Posterior cingulate gyrus (tissue), 11 donors: ENCODE results near the gene CLDN7.
A peak's percentile ranks its signal among the peaks of the same experiment; 100 is the strongest.

Experiments
- DNase-seq, 10 donors: peaks; one replicate each; pipeline versions ENCODE4 v3.0.0 to v3.0.0-alpha.2; 2020 to 2021; ENCODE audit warnings: mixed read lengths in 3 of 10
- intact Hi-C: fragments of 100-400 bp; cut with DNase I; formaldehyde crosslinking; loops from one replicate; pipeline ENCODE4 v1.15.1; 2023

Gene CLDN7

GRCh38 chr17:7223375-7223774 lies 38.9 kb downstream of the CLDN7 start:
- DNase-seq: no peak
- intact Hi-C loops: no loop called here

- peak in 1 of 10 donors; percentile 24 for DNase-seq
- intact Hi-C loops: no loop called here
These were observed 39.3 kb downstream of the CLDN7 start for GRCh38 chr17:7222972-7223292.

- DNase-seq: peak in 2 of 10 donors; percentile 20 to 70
- intact Hi-C loops: no loop called here
These were observed 39.9 kb downstream of the CLDN7 start for GRCh38 chr17:7222093-7222971.

DNA sequence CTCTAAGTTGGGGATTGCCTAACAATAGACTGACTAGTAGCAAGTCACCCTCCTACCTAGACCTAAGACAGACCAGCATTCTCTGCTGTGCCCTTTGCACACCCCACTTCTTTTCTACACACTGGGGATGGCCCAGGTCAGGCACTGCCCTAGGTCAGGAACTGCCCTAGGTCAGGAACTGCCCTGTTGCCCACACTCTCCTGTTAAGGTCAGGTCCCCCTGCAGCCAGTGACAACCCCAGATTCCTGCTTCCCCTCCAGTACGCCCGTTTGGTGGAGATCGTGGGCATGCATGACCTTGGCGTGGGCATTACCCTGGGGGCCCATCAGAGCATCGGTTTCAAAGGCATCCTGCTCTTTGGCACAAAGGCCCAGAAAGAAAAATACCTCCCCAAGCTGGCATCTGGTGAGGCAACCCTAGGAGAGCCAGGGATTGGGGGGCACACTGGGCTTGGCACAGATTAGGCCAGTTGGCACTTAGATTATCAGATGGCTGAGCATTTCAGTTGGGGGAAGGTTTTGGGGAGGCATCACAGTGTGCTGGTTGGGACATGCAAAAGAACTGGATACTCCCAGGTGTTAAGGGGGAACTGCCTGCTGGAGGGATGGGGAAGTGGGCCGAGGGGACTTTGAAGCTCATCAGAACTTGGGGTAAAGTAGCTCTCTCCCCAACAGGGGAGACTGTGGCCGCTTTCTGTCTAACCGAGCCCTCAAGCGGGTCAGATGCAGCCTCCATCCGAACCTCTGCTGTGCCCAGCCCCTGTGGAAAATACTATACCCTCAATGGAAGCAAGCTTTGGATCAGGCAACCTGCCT lies 40.8 kb downstream of the CLDN7 start:
- intact Hi-C loops: no loop called here
- peak in 2 of 10 donors; percentile 16 to 64 for DNase-seq

- intact Hi-C loops: no loop called here
- DNase-seq: peak in 4 of 10 donors; percentile 43 to 93 (median 58)
These were observed 41.5 kb downstream of the CLDN7 start for GRCh38 chr17:7220593-7221277.

GRCh38 chr17:7219812-7220592 lies 42.3 kb downstream of the CLDN7 start, which contains the start of the genes ACADVL and DLG4:
TSS of gene ACADVL (plus strand) at chr17:7219938. CDS start at chr17:7219985, 47 bp downstream.
TSS of gene DLG4 (minus strand) at chr17:7219836.
- peak; percentile 87 to 99 (median 91) for DNase-seq
- intact Hi-C loops: no loop called here

DNA sequence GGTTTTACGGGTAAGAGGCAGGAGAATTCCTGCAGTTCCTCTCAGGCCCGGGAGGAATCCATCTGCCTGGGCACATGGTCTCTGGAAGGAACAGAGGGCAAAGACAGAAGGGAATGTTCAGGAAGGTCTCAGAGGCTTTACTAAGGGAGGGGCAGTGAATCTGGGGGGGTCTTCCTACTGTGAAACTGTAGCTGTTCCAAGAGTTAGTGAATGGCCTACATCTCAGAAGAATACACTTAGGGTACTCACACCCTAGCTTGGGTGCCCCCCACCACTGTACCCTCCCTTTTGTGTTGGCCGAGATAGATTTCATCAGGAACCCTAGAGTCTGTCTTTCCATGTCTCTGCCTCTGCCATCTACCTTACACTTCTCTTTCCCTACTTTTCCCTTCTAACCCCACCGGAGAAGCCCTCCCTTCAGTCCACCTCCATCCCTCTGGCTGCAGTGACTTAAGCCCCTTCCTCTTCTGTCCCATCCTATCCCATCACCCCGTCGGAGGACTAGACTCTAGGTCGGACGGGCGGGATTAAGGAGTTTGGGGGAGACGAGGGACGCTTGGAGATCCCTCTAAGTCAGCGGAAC lies 43.0 kb downstream of the CLDN7 start:
- intact Hi-C loops: no loop called here
- peak in 1 of 10 donors; percentile 0 for DNase-seq

- intact Hi-C loops: no loop called here
- peak in 1 of 10 donors; percentile 13 for DNase-seq
These were observed 43.5 kb downstream of the CLDN7 start for GRCh38 chr17:7218758-7219157.

GRCh38 chr17:7218166-7218565 lies 44.1 kb downstream of the CLDN7 start:
- DNase-seq: peak in 2 of 10 donors; percentile 22 to 74
- intact Hi-C loops: no loop called here

DNA sequence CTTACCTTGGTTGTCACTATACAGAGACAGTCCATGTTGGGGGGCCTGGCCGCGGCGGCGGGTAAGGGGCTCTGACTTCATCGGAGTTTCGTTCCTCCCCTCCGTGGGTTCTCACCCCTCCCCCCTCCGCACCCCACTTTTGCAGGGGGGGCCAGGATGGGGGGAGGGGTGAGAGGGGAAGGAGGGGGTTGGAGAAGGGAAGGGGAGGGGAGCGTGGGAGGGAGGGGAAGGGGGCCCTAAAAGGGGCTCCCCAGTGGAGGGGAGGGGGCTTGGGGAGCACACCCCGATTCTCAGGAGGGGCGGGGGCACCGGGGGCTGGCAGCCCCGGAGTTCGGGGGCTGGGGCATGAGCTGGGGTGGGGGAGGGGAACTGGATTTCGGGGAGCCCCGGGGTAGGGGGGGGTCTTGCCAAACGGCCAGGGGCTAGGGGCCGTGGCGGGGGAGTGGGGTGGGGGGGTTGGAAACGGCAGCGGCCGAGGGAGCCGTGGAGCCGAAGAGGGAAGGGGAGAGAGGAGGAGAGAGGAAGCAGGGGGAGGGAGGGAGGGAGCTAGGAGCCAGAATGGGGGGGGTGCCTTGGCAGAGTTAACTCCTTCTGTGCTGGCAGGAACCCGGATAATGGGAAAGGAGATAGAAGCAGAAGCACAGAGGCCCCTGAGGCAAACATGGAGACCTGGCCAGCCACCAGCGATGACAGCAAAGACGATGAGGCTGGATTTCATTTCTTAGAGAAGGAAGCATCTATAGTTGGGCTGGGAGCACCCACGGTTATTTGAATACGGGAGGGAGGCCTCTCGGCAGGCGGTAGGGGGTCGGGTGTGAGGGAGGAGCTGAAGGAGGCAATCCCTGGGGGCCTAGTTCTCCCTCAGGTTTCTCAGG lies 44.9 kb downstream of the CLDN7 start:
- DNase-seq: peak in 5 of 10 donors; percentile 57 to 90 (median 67)
- intact Hi-C loops: no loop called here

DNA sequence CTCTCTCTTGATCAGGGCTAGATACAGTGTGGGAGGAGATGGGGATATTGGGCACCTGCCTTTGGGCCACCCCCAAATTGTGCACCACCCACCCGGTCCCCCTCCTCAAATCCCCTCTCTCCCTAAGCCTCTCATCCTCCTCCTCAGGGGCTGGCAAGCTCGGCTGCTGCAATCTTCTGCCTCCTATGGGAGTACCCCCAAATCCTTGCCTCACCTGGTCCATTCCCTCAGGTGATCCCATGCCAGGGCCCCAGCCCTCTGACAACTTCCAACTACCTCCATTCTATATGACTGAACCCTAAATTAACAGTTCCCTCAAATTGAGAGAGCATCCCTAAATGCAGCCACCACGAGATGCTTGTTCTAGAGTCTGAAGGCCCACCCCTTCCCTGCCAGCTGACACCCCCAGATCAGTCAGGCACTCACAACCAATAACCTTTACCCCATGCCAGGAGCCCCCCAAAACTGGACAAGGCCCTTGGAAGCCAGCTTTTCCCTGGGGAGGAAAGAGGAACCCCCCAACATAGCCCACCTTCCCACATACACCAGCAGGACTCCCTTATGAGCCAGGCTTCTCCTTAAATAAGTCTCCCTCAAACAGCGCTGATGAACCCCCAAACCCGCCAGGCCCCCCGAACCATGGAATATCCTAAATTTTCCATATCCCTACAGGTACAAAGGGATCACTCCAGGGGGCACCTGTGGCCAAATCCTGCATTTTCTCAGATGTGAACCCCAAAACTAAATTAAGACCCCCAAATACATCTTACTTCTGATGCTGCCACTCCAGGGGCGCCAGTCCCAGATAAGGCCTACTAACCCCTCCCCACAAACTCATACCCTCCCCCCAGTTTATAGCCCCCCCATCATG lies 45.8 kb downstream of the CLDN7 start:
- intact Hi-C loops: no loop called here
- peak in 1 of 10 donors; percentile 13 for DNase-seq

GRCh38 chr17:7215652-7216180 lies 46.6 kb downstream of the CLDN7 start:
- intact Hi-C loops: no loop called here

DNA sequence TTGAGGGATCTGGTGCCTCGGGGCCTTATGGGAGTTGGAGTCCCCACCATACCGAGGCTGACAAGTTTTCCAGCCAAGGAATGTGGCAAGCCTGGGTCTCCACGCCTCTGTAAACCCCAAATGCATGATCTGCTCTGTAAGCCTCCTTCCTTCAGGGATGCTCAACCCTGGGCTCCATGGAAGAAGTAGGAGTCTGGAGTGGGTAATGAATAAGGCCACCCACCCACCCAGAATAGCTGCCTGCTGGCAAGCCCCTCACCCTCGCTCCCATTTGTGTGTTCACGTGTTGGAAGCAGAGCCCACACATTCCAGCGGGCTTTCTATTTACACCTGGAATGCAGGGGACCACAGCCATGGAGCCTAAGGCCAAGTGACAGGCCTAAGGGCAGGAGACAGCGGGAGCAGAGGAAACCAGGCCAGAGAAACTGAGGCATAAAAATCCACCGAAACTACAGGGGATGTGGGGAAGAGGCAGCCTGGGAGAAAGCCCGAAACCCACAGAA lies 47.1 kb downstream of the CLDN7 start:
- intact Hi-C loops: no loop called here
- DNase-seq: no peak

More at GRCh38 chr17:7215652-7216180, 46.6 kb downstream of the CLDN7 start:
- DNase-seq: no peak

GRCh38 chr17:7214300-7215135 lies 47.8 kb downstream of the CLDN7 start:
- DNase-seq: peak; percentile 91 to 100 (median 98)
- intact Hi-C loops: no loop called here

GRCh38 chr17:7213895-7214299 lies 48.4 kb downstream of the CLDN7 start:
- intact Hi-C loops: no loop called here
- peak; percentile 42 to 96 (median 76) for DNase-seq
